HepG2 (cell line): ENCODE measurements around the gene TAPBP. TPM values are rescaled to one million over a fixed set of nuclear protein-coding genes. Genes with fewer than 3 reads are reported as not detected.

Experiments used
- ATAC-seq: fragments of 200-7000 bp; cut with Tn5 transposase; 3 replicates; pipeline ENCODE4 v1.9.1; 2020; ENCODE audit warnings: mild to moderate bottlenecking, moderate library complexity
- BruUV-seq: library from RNA; stranded (reverse); fragments of 400-500 nt; replicated peaks from 2 replicates; lab custom pipeline; 2021; lab: Mats Ljungman, UMichigan
- CTCF ChIA-PET: fragments of 300-600 bp; formaldehyde crosslinking; extraction: SDS; loops from one replicate; lab custom pipeline; 2021; ENCODE audit warnings: low total read pairs, inconsistent platforms, low intra/inter-chr PET ratio; lab: Yijun Ruan, JAX
- POLR2A ChIA-PET: fragments of 350-600 bp; sonication (Branson Sonifier 250); formaldehyde crosslinking; loops from one replicate; lab custom pipeline; 2020; ENCODE audit warnings: antibody characterized with exemption, inconsistent platforms; lab: Yijun Ruan, JAX
- DNase-seq: peaks from one replicate; pipeline ENCODE4 v3.0.0-alpha.2; 2015; ENCODE audit warnings: low spot score
- FAIRE-seq: peaks from 3 replicates; lab custom pipeline; 2011; peaks lifted over from hg19 to GRCh38; lab: Jason Lieb, UNC
- H2AFZ ChIP-seq: one replicate; pipeline ENCODE4 v1.6.1; 2011; ENCODE audit warnings: low read length, inconsistent platforms
- H3K27ac ChIP-seq: fragments of 300-600 bp; 3 replicates; pipeline ENCODE4 v1.8.0; 2011; ENCODE audit warnings: mixed run types, mild to moderate bottlenecking, mixed read lengths, low read length, inconsistent platforms; ENCODE audit not compliant: insufficient read depth; ENCODE audit errors: extremely low read length
- H3K27me3 ChIP-seq, 2 experiments: fragments of 200-600 bp in 1 of 2; 2 replicates in 1 of 2; 3 replicates in 1 of 2; pipeline versions ENCODE4 v1.6.0 to v1.8.0; 2011; ENCODE audit warnings: low read length in 2 of 2, mild to moderate bottlenecking in 2 of 2, moderate library complexity in 2 of 2, inconsistent platforms in 1 of 2; ENCODE audit not compliant: insufficient read depth in 2 of 2, control insufficient read depth in 1 of 2
- H3K36me3 ChIP-seq, 2 experiments: fragments of 200-600 bp in 1 of 2; replicated peaks in 1 of 2; 2 replicates in 1 of 2; 3 replicates in 1 of 2; pipeline versions ENCODE4 v1.5.1 to v1.8.0; 2011; ENCODE audit warnings: low read length in 2 of 2, inconsistent platforms in 1 of 2; ENCODE audit not compliant: insufficient read depth in 2 of 2, control insufficient read depth in 1 of 2
- H3K4me1 ChIP-seq: 2 replicates; pipeline ENCODE4 v1.5.1; 2012; ENCODE audit warnings: low read length, inconsistent platforms; ENCODE audit not compliant: insufficient read depth
- H3K4me2 ChIP-seq: 2 replicates; pipeline ENCODE4 v1.6.0; 2011; ENCODE audit warnings: low read depth, low read length, inconsistent platforms
- H3K4me3 ChIP-seq, 3 experiments: fragments of 200-600 bp in 1 of 3; sonication (generic), shearing (Covaris generic) in 1 of 3; replicated peaks in 1 of 3; 2 replicates each; pipeline ENCODE4 v1.5.1; 2011 to 2016; ENCODE audit warnings: low read length in 3 of 3, inconsistent platforms in 2 of 3, low read depth in 2 of 3, mild to moderate bottlenecking in 2 of 3, control low read depth in 1 of 3, mixed read lengths in 1 of 3; ENCODE audit not compliant: insufficient read depth in 1 of 3
- H3K79me2 ChIP-seq: one replicate; pipeline ENCODE4 v1.6.1; 2011; ENCODE audit warnings: low read length, inconsistent platforms; ENCODE audit not compliant: insufficient read depth
- H3K9ac ChIP-seq: 2 replicates; pipeline ENCODE4 v1.6.0; 2011; ENCODE audit warnings: mild to moderate bottlenecking, low read depth, low read length, inconsistent platforms; ENCODE audit not compliant: insufficient read depth
- H3K9me3 ChIP-seq: 2 replicates; pipeline ENCODE4 v1.5.1; 2012; ENCODE audit warnings: mild to moderate bottlenecking, low read length
- H4K20me1 ChIP-seq: 2 replicates; pipeline ENCODE4 v1.6.0; 2011; ENCODE audit warnings: inconsistent platforms, mild to moderate bottlenecking, low read length, moderate library complexity; ENCODE audit not compliant: insufficient read depth
- IKZF4 ChIP-seq: sonication (generic); formaldehyde crosslinking; IDR thresholded peaks from 2 replicates; pipeline ENCODE4 v1.5.1; 2020; ENCODE audit warnings: borderline replicate concordance, mild to moderate bottlenecking, low read depth, missing genetic modification reagents; ENCODE audit errors: not compliant biosample characterization
- JDP2 ChIP-seq: sonication (generic); formaldehyde crosslinking; IDR thresholded peaks from 2 replicates; pipeline ENCODE4 v1.8.1; 2022; ENCODE audit warnings: missing genetic modification reagents, borderline replicate concordance
- WGBS: methylation state at CpG from one replicate; pipeline ENCODE4 v1.1.6; 2017; ENCODE audit warnings: low lambda C conversion rate; 5-methylcytosine and 5-hydroxymethylcytosine counted together
- in situ Hi-C: cut with HindIII; loops from 2 replicates; pipeline ENCODE4 v1.10.0; 2017; ENCODE audit warnings: low pct_unique_long_range_greater_than_20kb; ENCODE audit not compliant: extremely low pct_ligation_motif_present
- intact Hi-C: fragments of 100-400 bp; cut with micrococcal nuclease; formaldehyde crosslinking; loops from one replicate; pipeline ENCODE4 v1.10.0; 2022; ENCODE audit not compliant: unreplicated experiment
- polyA plus RNA-seq, 8 experiments: library from polyadenylated mRNA; depleted of rRNA in 3 of 8; stranded (reverse) in 7 of 8; unstranded in 1 of 8; fragments of >200 nt; fragmentation: Illumina TruSeq in 4 of 8; extraction: Trizol in 4 of 8; gene quantifications; 2 replicates each; pipeline versions ENCODE4 v1.2.1 to v1.2.3, GENCODE V29; 2011 to 2016; ENCODE audit warnings: low read depth in 4 of 8, missing spikeins in 1 of 8, mixed read lengths in 1 of 8; ENCODE audit not compliant: insufficient read depth in 1 of 8
- total RNA-seq, 5 experiments: library from RNA; depleted of rRNA; stranded (reverse); fragments of >200 nt; fragmentation: Illumina TruSeq; extraction: Trizol; gene quantifications; 2 replicates each; pipeline ENCODE4 v1.2.3, GENCODE V29; 2016; ENCODE audit warnings: low read depth in 1 of 5
- TF ChIP-seq, protein P1 (sequence below): sonication (generic); formaldehyde crosslinking; conservative IDR thresholded peaks from 2 replicates; pipeline ENCODE4 v1.4.0; 2020; ENCODE audit warnings: mild to moderate bottlenecking, missing genetic modification reagents, moderate library complexity
- TF ChIP-seq, protein P2 (sequence below): sonication (generic); formaldehyde crosslinking; IDR thresholded peaks from 2 replicates; pipeline ENCODE4 v1.4.0; 2020; ENCODE audit warnings: missing genetic modification reagents
- TF ChIP-seq, protein P3 (sequence below): sonication (generic); formaldehyde crosslinking; IDR thresholded peaks from 2 replicates; pipeline ENCODE4 v1.5.1; 2020; ENCODE audit warnings: mild to moderate bottlenecking, missing genetic modification reagents, moderate library complexity

TAPBP gene
- total and polyA plus RNA-seq, 2 of the 13 experiments (the other 11 are each of a cell fraction or from before 2014, with no cell fraction given): 27.4 to 32.3 TPM

GRCh38 chr6:33323623-33323948 is 9.7 kb upstream of the TAPBP start (continued):
- TF ChIP-seq, protein P1, sequence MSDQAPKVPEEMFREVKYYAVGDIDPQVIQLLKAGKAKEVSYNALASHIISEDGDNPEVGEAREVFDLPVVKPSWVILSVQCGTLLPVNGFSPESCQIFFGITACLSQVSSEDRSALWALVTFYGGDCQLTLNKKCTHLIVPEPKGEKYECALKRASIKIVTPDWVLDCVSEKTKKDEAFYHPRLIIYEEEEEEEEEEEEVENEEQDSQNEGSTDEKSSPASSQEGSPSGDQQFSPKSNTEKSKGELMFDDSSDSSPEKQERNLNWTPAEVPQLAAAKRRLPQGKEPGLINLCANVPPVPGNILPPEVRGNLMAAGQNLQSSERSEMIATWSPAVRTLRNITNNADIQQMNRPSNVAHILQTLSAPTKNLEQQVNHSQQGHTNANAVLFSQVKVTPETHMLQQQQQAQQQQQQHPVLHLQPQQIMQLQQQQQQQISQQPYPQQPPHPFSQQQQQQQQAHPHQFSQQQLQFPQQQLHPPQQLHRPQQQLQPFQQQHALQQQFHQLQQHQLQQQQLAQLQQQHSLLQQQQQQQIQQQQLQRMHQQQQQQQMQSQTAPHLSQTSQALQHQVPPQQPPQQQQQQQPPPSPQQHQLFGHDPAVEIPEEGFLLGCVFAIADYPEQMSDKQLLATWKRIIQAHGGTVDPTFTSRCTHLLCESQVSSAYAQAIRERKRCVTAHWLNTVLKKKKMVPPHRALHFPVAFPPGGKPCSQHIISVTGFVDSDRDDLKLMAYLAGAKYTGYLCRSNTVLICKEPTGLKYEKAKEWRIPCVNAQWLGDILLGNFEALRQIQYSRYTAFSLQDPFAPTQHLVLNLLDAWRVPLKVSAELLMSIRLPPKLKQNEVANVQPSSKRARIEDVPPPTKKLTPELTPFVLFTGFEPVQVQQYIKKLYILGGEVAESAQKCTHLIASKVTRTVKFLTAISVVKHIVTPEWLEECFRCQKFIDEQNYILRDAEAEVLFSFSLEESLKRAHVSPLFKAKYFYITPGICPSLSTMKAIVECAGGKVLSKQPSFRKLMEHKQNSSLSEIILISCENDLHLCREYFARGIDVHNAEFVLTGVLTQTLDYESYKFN (CRISPR knock-in tag): 0 out of 2 replicates have a peak, but pooled peaks have one; percentile 1
- TF ChIP-seq, protein P2, sequence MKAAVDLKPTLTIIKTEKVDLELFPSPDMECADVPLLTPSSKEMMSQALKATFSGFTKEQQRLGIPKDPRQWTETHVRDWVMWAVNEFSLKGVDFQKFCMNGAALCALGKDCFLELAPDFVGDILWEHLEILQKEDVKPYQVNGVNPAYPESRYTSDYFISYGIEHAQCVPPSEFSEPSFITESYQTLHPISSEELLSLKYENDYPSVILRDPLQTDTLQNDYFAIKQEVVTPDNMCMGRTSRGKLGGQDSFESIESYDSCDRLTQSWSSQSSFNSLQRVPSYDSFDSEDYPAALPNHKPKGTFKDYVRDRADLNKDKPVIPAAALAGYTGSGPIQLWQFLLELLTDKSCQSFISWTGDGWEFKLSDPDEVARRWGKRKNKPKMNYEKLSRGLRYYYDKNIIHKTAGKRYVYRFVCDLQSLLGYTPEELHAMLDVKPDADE (CRISPR knock-in tag): no peak

DNA sequence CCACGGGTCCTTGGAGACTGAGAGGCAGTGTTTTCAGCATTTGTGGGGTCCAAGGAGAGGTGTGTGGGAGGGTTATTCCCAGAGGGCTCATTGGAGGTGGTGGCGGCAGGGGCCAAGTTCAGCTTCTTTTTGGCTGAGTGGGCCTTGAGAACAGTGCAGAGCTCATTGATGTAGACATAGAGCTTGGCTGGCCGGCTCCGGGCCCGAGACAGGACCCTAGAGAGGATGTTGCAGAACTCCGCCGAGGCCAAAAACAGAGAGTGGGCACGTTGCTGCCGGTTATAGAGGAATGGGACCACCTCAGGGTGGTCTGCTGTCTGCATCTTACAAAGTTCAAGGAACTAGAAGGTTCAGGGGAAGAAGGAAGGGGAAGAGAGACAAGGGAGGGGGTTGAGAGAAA is 7.3 kb upstream of the TAPBP start:
- Histone ChIP-seq H3K4me3 (no peak overlapping the region; a peak in 1 of 6 replicates), H3K4me2 (peak overlapping the region; percentile 93), H2AFZ (no peak overlapping the region), H3K9ac (peak overlapping the region; percentile 84; the same call in 1 of the 2 replicates), H3K27me3 (no peaks in the 10 kb centered on the region; a peak in 2 of 5 replicates), H3K79me2 (peaks cover 22% of the 10 kb centered on the region), H3K9me3 (no peaks in the 10 kb centered on the region), H3K4me1 (peaks cover 57% of the 10 kb centered on the region), H4K20me1 (peaks cover 3% of the 10 kb centered on the region; the same call in 1 of the 2 replicates), H3K27ac (no peak overlapping the region), H3K36me3 (peaks cover 5 to 31% of the 10 kb centered on the region in 2 experiments)
- 95% methylated on average over 9 of the region's 9 CpGs for WGBS
- no peak for FAIRE-seq
- intact Hi-C loops (no loop called here), in situ Hi-C loops (no loop called here)
- TF ChIP-seq JDP2 (no peak), IKZF4 (CRISPR knock-in tag) (no peak)
- TF ChIP-seq, protein P3, sequence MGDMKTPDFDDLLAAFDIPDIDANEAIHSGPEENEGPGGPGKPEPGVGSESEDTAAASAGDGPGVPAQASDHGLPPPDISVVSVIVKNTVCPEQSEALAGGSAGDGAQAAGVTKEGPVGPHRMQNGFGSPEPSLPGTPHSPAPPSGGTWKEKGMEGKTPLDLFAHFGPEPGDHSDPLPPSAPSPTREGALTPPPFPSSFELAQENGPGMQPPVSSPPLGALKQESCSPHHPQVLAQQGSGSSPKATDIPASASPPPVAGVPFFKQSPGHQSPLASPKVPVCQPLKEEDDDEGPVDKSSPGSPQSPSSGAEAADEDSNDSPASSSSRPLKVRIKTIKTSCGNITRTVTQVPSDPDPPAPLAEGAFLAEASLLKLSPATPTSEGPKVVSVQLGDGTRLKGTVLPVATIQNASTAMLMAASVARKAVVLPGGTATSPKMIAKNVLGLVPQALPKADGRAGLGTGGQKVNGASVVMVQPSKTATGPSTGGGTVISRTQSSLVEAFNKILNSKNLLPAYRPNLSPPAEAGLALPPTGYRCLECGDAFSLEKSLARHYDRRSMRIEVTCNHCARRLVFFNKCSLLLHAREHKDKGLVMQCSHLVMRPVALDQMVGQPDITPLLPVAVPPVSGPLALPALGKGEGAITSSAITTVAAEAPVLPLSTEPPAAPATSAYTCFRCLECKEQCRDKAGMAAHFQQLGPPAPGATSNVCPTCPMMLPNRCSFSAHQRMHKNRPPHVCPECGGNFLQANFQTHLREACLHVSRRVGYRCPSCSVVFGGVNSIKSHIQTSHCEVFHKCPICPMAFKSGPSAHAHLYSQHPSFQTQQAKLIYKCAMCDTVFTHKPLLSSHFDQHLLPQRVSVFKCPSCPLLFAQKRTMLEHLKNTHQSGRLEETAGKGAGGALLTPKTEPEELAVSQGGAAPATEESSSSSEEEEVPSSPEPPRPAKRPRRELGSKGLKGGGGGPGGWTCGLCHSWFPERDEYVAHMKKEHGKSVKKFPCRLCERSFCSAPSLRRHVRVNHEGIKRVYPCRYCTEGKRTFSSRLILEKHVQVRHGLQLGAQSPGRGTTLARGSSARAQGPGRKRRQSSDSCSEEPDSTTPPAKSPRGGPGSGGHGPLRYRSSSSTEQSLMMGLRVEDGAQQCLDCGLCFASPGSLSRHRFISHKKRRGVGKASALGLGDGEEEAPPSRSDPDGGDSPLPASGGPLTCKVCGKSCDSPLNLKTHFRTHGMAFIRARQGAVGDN (CRISPR knock-in tag): 0 out of 2 replicates have a peak, but pooled peaks have one; percentile 2
- no peak for ATAC-seq
- no TSS peak for BruUV-seq
- ChIA-PET CTCF (no interaction called here), POLR2A (interaction anchor here (0.7 kb wide), 1 partner anchor 50 kb away, joined by 3 read pairs; the partner anchor contains the start of genes RPS18 and VPS52)
- no peak for DNase-seq
